ENCODE measurements around the gene NUP153.
"Not testable (repeated sequence)": the region's sequence is repeated elsewhere in the genome, so short reads cannot be mapped to it uniquely, and the experiment has no call there.

The NUP153 gene

GRCh38 chr6:17600527-17601385 is 106.0 kb downstream of the NUP153 start:
- peak; percentile 21 for DNase-seq

GRCh38 chr6:17599877-17600526 is 106.7 kb downstream of the NUP153 start, which contains the start of gene FAM8A1:
FAM8A1 (plus strand) TSS chr6:17600302; CDS start chr6:17600410, 108 bp downstream.
- DNase-seq: peak; percentile 65

GRCh38 chr6:17596085-17596484 is 110.6 kb downstream of the NUP153 start:
- DNase-seq: no peak

- no peak for DNase-seq
Measured at GRCh38 chr6:17593246-17593645, 113.5 kb downstream of the NUP153 start.

- DNase-seq: no peak
Measured at GRCh38 chr6:17591287-17591686, 115.4 kb downstream of the NUP153 start.

- DNase-seq: peak; percentile 57
Measured at GRCh38 chr6:17589406-17590096, 117.2 kb downstream of the NUP153 start.

GRCh38 chr6:17588011-17588410 is 118.7 kb downstream of the NUP153 start:
- DNase-seq: no peak

- DNase-seq: not testable (repeated sequence)
Measured at GRCh38 chr6:17586623-17587022, 120.1 kb downstream of the NUP153 start.

GRCh38 chr6:17585766-17586490 is 120.8 kb downstream of the NUP153 start:
- no peak for DNase-seq

- peak; percentile 76 for DNase-seq
Measured at GRCh38 chr6:17584241-17584803, 122.4 kb downstream of the NUP153 start.

- DNase-seq: no peak
Measured at GRCh38 chr6:17583811-17584210, 122.9 kb downstream of the NUP153 start.

GRCh38 chr6:17581282-17581681 is 125.4 kb downstream of the NUP153 start:
- DNase-seq: not testable (repeated sequence)

GRCh38 chr6:17580518-17581048 is 126.1 kb downstream of the NUP153 start:
- no peak for DNase-seq

GRCh38 chr6:17577059-17577458 is 129.7 kb downstream of the NUP153 start:
- no peak for DNase-seq

GRCh38 chr6:17574866-17575560 is 131.7 kb downstream of the NUP153 start:
- DNase-seq: peak; percentile 79

GRCh38 chr6:17565399-17565798 is 141.3 kb downstream of the NUP153 start:
- no peak for DNase-seq
